DOHH2 (cell line): Measurements from ENCODE around the gene AHRR.

ENCODE experiments used
- H3F3A ChIP-seq: fragments of 200-600 bp; sonication (generic), shearing (Covaris generic); 2 replicates; pipeline ENCODE4 v1.6.0; 2016; ENCODE audit warnings: antibody characterized with exemption, mild to moderate bottlenecking; ENCODE audit not compliant: control insufficient read depth, insufficient read depth
- H3K27ac ChIP-seq: fragments of 200-600 bp; sonication (generic); 2 replicates; pipeline ENCODE4 v1.5.1; 2014; ENCODE audit warnings: low read depth, mild to moderate bottlenecking, low read length, moderate library complexity
- H3K27me3 ChIP-seq: fragments of 200-600 bp; sonication (generic); 2 replicates; pipeline ENCODE4 v1.6.1; 2014; ENCODE audit warnings: mild to moderate bottlenecking, low read length, mixed read lengths; ENCODE audit not compliant: control insufficient read depth
- H3K36me3 ChIP-seq: fragments of 200-600 bp; sonication (generic); 2 replicates; pipeline ENCODE4 v1.6.1; 2014; ENCODE audit warnings: mild to moderate bottlenecking, low read length, moderate library complexity, mixed read lengths; ENCODE audit not compliant: control insufficient read depth
- H3K4me1 ChIP-seq: fragments of 200-600 bp; sonication (generic); 2 replicates; pipeline ENCODE4 v1.6.1; 2014; ENCODE audit warnings: mild to moderate bottlenecking, low read length, mixed read lengths; ENCODE audit not compliant: control insufficient read depth
- H3K4me2 ChIP-seq: fragments of 200-600 bp; sonication (generic); 2 replicates; pipeline ENCODE4 v1.6.0; 2014; ENCODE audit warnings: mild to moderate bottlenecking, low read length, moderate library complexity
- H3K4me3 ChIP-seq: fragments of 200-600 bp; sonication (generic); 2 replicates; pipeline ENCODE4 v1.5.1; 2014; ENCODE audit warnings: mild to moderate bottlenecking, low read length, mixed read lengths
- H3K79me2 ChIP-seq: fragments of 200-600 bp; sonication (generic); 2 replicates; pipeline ENCODE4 v1.6.1; 2014; ENCODE audit warnings: mild to moderate bottlenecking, low read length, mixed read lengths; ENCODE audit not compliant: control insufficient read depth
- H3K9me2 ChIP-seq: fragments of 200-600 bp; sonication (generic); replicated peaks from 2 replicates; pipeline ENCODE4 v1.6.1; 2014; ENCODE audit warnings: mild to moderate bottlenecking, low read length, mixed read lengths; ENCODE audit not compliant: control insufficient read depth
- H3K9me3 ChIP-seq: fragments of 200-600 bp; sonication (generic); 2 replicates; pipeline ENCODE4 v1.6.1; 2014; ENCODE audit warnings: antibody characterized with exemption, low read length, mixed read lengths; ENCODE audit not compliant: control insufficient read depth, insufficient read depth
- H4K20me1 ChIP-seq: fragments of 200-600 bp; sonication (generic); 2 replicates; pipeline ENCODE4 v1.6.0; 2014; ENCODE audit warnings: low read depth, mild to moderate bottlenecking, antibody characterized with exemption, low read length, moderate library complexity; ENCODE audit not compliant: control insufficient read depth, insufficient read depth
- EZH2phosphoT487 ChIP-seq: fragments of 200-600 bp; sonication (generic); IDR thresholded peaks from 2 replicates; pipeline ENCODE4 v1.6.1; 2017; ENCODE audit warnings: borderline replicate concordance, mild to moderate bottlenecking, antibody characterized with exemption, low read length, moderate library complexity, mixed read lengths
- TF ChIP-seq, protein P1 (sequence below): fragments of 200-600 bp; sonication (generic); IDR thresholded peaks from one replicate; pipeline ENCODE4 v1.5.1; 2014; ENCODE audit warnings: antibody characterized with exemption, mild to moderate bottlenecking, low read depth, low read length; ENCODE audit not compliant: poor library complexity, severe bottlenecking

Gene AHRR

DNA sequence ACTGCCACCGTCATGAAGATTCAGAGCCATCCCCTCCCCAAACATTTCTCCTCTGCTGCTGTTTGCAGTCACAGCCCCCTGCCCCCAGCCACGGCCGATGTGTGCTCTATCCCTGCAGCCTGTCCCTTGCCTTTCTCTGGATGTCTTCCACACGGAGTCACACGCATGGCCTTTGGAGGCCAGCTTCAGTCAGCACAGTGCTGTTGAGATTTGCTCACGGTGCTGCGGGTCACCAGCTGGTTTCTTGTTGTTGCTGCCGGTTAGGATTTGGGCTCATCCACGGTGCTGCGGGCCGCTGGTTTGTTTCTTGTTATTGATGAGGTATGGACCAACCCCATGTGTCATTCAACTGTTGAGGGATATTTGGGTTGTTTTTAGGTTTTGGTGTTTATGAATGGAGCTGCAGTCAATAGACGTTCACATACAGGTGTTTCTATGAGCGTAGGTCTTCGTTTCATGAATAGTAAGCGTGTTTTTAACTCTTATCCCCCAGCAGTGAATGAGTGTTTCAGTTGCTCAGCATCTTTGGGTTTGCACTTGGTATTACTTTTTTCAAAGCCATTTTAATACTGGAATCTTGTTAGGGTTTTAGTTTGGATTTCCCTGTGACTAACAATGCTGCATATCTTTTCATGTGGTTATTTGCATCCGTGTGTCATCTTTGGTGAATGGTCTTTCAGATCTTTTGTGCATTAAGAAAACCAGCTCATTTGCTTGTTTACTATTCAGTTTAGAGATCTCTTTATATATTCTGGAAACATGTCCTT is 57.6 kb downstream of the AHRR start:
- Histone ChIP-seq H3K9me2 (no peaks in the 10 kb centered on the region), H4K20me1 (no peaks in the 10 kb centered on the region), H3K79me2 (peaks cover 16% of the 10 kb centered on the region), H3K4me3 (peak overlapping the region; percentile 8; the same call in 1 of the 2 replicates), H3K4me2 (peak overlapping the region; percentile 46), H3K27me3 (no peaks in the 10 kb centered on the region), H3K9me3 (peaks cover 20% of the 10 kb centered on the region), H3K4me1 (peaks cover 63% of the 10 kb centered on the region), H3K27ac (peak overlapping the region; percentile 84), H3F3A (peaks cover 16% of the 10 kb centered on the region; the same call in 1 of the 2 replicates), H3K36me3 (peaks cover 70% of the 10 kb centered on the region)
- TF ChIP-seq EZH2phosphoT487 = no peak
- TF ChIP-seq, protein P1, sequence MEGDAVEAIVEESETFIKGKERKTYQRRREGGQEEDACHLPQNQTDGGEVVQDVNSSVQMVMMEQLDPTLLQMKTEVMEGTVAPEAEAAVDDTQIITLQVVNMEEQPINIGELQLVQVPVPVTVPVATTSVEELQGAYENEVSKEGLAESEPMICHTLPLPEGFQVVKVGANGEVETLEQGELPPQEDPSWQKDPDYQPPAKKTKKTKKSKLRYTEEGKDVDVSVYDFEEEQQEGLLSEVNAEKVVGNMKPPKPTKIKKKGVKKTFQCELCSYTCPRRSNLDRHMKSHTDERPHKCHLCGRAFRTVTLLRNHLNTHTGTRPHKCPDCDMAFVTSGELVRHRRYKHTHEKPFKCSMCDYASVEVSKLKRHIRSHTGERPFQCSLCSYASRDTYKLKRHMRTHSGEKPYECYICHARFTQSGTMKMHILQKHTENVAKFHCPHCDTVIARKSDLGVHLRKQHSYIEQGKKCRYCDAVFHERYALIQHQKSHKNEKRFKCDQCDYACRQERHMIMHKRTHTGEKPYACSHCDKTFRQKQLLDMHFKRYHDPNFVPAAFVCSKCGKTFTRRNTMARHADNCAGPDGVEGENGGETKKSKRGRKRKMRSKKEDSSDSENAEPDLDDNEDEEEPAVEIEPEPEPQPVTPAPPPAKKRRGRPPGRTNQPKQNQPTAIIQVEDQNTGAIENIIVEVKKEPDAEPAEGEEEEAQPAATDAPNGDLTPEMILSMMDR = no peak

DNA sequence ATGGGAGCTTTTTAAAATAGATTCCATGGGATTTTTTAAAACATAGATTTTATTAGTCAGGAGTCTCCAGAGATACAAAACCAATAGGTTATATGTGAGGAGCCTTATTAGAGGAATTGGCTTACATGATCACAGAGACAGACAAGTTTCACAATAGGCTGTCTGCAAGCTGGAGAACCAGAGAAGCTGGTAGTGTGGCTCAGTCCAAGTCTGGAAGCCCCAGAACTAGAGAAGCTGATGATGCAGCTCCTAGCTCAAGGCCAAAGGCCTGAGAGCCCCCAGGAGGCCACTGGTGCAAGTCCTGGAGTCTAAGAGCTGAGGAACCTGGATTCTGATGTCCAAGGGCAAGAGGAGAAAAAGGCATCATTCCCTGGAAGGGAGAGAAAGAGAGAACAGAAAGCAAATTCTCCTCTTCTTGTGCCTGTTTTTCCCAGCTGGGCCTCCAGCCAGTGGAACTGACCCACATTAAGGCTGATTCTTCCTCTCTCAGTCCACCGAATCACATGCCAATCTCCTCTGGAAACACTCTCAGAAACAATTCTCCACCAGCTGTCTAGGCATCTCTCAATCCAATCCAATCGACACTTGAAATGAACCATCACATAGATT is 59.3 kb downstream of the AHRR start:
- Histone ChIP-seq H3K4me3 (no peak overlapping the region), H3K27me3 (no peaks in the 10 kb centered on the region), H3K36me3 (peaks cover 74% of the 10 kb centered on the region), H3K4me1 (peaks cover 47% of the 10 kb centered on the region), H4K20me1 (no peaks in the 10 kb centered on the region), H3K79me2 (peaks cover 4% of the 10 kb centered on the region; the same call in 1 of the 2 replicates), H3F3A (peaks cover 19% of the 10 kb centered on the region), H3K27ac (no peak overlapping the region), H3K9me3 (peaks cover 30% of the 10 kb centered on the region), H3K4me2 (no peak overlapping the region), H3K9me2 (no peaks in the 10 kb centered on the region)
- TF ChIP-seq EZH2phosphoT487 = no peak
- TF ChIP-seq, protein P1 = no peak

DNA sequence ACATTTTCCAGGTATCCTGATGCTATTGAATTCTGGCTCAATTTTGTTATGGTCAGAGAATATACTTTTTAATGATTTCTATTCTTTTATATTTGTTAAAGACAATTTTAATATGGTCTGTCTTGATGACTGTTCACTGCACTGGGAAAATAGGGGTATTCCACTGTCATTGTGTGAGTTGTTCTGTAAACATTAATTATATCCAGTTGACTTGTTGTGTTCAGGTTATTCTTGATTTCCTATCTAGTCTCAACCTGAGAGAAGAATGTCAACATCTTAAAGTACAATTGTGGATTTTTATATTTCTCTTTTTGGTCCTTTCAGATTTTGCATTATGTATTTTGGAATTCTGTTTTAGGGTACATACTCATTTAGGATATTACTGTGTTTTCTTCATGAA is 61.6 kb downstream of the AHRR start:
- Histone ChIP-seq H3K4me3 (no peak overlapping the region), H4K20me1 (no peaks in the 10 kb centered on the region), H3F3A (peaks cover 15% of the 10 kb centered on the region), H3K9me2 (no peaks in the 10 kb centered on the region), H3K9me3 (peaks cover 30% of the 10 kb centered on the region), H3K27me3 (no peaks in the 10 kb centered on the region), H3K4me1 (peaks cover 32% of the 10 kb centered on the region), H3K4me2 (no peak overlapping the region), H3K27ac (no peak overlapping the region), H3K79me2 (peaks cover 7% of the 10 kb centered on the region; the same call in 1 of the 2 replicates), H3K36me3 (peaks cover 81% of the 10 kb centered on the region)
- TF ChIP-seq, protein P1 = no peak
- no peak for TF ChIP-seq EZH2phosphoT487
